ENCODE measurements around the gene THBS3.
"Not testable (repeated sequence)": the region's sequence is repeated elsewhere in the genome, so short reads cannot be mapped to it uniquely, and the experiment has no call there.

The THBS3 gene

DNA sequence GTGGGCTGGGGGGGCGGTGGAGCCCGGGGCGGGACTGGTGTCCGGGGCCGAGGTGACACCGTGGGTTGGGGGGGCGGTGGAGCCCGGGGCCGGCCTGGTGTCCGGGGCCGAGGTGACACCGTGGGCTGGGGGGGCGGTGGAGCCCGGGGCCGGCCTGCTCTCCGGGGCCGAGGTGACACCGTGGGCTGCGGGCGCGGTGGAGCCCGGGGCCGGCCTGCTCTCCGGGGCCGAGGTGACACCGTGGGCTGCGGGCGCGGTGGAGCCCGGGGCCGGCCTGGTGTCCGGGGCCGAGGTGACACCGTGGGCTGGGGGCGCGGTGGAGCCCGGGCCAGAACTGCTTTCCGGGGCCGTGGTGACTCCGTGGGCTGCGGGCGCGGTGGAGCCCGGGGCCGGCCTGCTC lies 17.8 kb downstream of the THBS3 start:
- DNase-seq (ENCODE audit: low read depth in 2 of 2) = not testable (repeated sequence)

DNA sequence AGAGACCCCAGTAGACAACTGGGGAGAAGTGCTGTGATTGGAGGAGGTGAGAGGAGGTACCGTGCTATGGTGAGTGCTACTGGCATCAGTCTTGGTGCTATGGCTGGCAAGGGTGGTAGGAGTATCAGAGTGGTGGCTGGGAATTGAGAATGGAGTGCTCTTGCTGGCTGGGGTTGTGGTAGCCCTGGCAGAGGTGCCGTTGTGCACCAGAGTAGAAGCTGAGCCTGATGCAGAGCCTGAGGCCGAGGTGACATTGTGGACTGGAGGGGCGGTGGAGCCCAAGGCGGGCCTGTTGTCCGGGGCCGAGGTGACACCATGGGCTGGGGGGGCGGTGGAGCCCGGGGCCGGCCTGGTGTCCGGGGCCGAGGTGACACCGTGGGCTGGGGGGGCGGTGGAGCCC lies 19.4 kb downstream of the THBS3 start:
- no peak for DNase-seq (ENCODE audit: low read depth in 2 of 2)

DNA sequence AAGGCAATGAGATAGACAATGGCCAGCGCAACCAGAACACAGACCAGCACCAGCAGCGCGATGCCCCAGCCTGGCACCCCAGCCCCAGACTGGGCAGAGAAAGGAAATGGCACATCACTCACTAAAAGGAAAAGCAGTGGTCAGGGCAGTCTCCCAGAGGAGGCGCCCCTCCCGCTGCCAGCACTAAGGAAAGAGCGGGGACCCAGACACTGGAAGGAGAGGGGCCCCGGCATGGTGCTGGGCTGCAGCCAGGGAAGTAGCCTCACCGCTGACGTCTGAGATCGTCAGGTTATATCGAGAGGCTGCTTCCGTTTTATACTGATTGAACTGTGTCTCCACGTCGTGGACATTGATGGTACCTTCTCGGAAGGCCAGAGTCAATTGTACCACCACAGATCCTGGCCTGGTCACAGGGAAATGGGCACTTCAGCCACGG lies 20.2 kb downstream of the THBS3 start:
- DNase-seq (ENCODE audit: low read depth in 2 of 2) = no peak

DNA sequence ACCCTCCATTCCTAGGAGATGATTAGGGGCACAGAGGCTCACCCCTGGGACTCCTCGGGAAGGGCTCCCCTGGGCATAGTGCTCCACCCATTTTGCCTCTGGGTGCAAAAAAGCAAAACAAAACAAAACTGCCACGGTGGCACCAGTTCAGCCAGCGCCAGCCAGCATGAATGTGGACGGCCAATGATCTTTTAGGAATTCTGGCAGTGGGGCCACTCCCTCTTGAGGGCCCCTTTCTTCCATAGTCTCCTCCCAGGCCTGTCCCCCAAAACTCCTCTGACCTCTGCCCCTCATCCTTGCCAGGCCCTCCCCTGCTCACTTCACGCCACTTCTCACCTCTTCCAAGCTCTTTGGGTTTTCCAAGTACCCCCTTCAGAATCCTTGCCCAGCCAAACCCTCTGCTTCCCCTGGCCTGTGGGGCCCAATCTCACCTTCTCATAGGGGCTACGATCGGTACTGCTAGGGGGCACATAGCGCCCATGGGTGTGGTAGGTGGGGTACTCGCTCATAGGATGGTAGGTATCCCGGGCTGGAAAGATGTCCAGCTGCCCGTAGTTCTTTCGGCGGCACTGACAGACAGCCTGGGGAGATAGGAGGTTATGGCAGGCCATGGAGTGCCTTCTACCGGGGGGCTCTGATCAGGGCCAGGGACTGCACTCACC lies 20.8 kb downstream of the THBS3 start:
- no peak for DNase-seq (ENCODE audit: low read depth in 2 of 2)

DNA sequence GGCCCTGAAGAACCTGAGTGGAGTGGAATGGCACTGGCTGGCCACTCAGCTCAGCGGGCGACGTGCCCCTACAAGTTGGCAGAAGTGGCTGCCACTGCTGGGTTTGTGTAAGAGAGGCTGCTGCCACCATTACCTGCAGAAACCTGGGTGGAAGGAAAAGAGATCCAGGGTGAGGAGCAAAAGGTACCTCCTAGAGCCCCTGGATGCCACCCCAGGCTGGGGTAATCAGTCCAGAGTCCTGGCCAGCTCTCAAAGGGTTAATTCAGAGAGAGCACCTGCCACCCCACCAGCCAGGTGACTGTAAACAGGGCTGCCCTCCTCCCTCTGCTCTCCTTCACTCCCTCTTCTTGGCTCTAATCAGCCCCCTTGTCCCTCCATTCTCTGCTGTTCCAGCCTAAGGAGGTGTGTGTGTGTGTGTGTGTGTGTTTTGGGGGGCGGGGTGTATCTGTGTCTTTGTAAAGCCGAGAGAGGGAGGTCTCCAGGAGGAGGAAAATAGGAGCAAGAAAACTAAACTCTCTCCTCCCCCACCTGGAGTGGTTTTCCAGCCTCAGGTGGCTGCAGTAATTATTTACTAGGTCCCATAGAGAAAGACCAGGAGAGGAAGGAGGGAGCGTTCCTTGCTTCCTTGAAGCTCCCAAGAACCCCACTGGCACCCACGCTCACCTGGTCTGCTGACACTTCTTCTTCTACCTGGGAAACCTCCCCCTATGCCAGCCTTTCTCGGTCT lies 21.5 kb downstream of the THBS3 start:
- DNase-seq (ENCODE audit: low read depth in 2 of 2) = no peak

DNA sequence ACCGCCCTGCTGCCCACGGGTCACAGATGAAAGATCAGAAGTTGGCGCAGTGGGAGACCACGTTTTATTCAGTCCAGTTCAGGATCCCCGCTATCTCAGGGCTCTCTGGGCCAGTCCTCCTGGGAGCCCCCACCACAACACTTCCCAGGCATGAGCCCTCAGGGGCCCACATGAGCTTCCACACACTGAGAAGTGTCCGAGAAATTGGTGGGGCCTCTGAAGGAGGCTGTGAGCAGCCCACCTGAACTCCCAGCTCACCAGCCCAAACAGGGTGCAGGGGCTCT lies 22.0 kb downstream of the THBS3 start:
- DNase-seq (ENCODE audit: low read depth in 2 of 2) = no peak

DNA sequence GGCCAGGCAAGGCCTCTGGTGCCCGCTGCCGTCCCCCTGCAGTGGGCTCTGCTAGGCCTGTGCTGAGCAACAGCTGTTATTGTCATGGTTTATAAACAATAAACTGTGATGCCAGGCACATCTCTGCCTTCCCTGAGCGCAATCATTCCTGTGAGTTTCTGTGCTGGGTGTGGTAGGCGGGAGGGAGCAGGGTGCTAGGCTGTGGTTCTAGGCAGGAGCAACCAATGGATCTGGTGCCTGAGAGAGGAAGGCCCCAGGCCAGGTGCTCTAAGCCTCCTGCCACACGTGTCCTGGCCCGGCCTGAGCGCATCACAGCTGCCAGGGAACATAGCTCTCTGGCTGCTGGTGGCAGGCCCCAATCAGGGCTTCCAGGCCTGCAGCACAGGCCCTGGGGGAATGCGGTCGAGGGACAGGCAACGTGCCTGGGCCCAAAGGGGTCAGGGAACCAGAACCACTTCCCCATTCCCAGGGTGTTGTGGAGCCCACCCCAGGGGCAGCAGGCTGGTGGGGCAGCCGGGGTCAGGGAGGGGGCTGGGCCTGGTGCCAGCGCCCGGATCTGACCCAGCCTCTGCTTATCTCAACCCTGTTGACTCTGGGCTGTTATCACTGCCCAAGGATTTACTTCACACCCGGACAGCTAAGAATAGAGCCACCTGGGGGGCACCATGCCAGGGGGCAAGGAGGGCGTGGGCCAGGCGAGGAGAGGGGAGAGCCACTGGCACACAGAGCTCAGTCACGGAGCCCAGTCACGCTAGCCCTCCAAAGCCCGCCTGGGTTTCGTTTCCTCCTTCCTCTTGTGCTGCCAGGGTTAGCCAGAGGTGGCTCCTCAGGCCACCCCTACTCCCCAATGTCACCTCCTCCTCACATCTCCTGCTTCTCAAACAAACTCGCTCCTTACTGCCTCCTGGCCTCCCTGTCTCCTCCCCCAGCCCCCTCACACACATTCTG lies 22.6 kb downstream of the THBS3 start:
- no peak for DNase-seq (ENCODE audit: low read depth in 2 of 2)

DNA sequence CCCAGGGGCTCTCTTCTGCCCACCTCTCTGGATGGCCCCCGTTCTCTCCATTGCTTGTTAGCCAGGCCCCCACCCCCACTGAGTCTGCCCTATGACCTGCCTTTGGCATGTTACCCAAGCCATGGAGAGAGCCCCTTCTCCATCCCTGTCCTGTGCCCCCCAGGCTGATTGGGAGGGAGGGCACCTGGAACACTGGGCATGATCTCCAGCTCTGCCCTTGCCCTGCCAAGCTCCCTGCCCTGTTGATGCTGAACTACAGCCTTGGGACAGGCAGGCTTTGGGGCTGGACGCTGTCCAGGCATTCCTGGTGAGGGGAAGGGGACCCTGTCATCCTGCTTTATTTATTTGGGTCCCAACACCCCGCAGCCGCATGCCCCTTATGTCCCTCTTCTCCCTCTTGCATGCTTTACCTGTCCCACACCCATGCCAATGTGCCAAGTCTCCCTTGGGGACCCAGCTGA lies 23.3 kb downstream of the THBS3 start:
- no peak for DNase-seq (ENCODE audit: low read depth in 2 of 2)

DNA sequence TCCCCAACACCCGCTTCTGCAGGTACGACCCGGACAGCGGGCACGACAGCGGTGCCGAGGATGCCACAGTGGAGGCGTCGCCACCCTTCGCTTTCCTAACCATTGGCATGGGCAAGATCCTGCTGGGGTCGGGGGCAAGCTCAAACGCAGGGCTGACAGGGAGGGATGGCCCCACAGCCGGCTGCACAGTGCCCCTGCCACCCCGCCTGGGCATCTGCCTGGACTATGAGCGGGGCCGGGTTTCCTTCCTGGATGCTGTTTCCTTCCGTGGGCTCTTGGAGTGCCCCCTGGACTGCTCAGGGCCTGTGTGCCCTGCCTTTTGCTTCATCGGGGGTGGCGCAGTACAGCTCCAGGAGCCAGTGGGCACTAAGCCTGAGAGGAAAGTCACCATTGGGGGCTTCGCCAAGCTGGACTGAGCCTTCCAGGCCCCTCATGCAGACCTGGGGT lies 23.9 kb downstream of the THBS3 start:
- DNase-seq (ENCODE audit: low read depth in 2 of 2) = no peak

DNA sequence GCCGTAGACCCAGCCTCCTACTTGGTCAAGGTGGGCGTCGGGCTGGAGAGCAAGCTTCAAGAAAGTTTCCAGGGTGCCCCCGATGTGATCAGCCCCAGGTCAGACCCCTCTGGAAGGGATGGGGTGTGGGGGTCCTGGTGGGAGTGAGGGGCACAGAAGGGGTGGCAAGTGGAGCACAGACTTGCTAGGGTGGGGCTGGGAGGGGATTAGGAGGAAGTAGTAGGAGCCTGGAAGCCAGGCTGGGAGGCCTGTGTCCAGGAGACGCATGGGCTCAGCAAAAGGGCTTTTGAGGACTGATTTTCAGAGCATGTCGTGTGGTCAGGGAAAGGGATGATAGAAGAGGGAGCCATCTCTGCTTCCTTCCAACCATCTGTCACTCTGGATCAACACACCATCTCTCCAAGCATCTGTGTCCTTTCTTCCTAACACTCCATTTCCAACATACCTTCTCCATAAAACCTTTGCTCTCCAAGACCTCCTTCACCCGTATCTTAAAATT lies 25.6 kb downstream of the THBS3 start:
- DNase-seq (ENCODE audit: low read depth in 2 of 2) = no peak

DNA sequence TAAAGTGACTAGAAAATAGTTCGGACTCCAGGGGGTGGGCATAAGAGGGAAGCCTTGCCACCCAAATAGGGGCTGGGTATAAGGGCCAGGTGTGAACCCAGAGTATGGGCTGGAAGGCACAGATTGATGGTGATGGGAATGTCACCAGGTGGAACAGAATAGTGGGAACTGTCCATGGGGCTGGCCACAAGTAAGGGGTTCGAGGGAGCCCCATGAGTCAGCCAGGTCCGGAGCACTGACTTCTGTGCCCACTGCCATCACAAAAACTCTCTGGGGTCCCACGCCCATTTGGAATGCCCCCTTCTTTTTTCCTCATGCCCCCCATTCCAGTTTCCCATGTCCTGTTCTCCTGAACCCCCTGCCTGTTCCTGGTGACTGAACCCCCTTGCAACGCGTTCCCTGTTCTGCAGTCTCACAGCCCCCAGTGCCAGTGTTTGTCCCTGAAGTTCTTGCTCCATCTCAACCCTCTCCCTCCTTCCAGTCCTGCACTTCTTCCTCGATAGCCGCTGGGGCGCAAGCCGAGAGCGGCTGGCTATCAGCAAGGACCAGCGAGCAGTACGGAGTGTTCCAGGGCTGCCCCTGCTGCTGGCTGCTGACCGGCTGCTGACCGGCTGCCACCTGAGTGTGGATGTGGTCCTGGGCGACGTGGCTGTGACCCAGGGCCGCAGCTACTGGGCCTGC lies 26.2 kb downstream of the THBS3 start:
- no peak for DNase-seq (ENCODE audit: low read depth in 2 of 2)

DNA sequence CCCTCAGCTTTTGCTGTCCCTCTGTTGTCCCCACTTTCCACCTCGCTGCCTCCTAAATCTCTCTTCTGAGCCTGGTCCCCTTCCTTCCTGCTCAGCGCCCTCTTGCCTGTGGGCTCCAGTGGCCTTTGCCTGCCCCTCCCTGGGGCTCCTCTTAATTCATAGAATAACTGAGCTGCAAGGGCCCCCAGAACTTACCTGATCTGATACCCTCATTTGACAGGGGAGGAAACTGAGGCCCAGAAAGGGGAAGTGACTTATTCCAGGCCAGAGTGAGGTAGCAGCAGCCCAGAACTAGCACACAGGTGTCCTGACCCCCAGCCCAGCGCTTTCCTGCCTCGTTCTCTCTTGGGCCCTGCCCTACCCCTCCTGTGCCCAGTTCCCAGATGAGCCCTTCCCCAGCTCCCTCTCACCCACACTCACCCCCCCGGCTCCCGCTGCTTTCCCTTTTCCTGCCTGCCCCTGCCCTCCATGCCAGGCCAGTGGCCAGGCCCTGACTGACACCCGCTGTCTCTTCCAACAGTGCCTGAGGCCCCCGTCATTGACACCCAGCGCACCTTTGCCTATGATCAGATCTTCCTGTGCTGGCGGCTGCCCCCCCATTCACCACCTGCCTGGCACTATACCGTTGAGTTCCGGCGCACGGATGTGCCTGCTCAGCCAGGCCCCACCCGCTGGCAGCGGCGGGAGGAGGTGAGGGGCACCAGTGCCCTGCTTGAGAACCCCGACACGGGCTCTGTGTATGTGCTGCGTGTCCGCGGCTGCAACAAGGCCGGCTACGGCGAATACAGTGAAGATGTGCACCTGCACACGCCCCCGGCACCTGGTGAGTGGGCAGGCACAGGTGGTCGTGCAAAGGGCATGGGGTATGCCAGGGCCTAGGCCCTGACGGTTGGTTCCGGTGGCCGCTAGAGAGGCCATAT lies 28.3 kb downstream of the THBS3 start:
- DNase-seq (ENCODE audit: low read depth in 2 of 2) = no peak

DNA sequence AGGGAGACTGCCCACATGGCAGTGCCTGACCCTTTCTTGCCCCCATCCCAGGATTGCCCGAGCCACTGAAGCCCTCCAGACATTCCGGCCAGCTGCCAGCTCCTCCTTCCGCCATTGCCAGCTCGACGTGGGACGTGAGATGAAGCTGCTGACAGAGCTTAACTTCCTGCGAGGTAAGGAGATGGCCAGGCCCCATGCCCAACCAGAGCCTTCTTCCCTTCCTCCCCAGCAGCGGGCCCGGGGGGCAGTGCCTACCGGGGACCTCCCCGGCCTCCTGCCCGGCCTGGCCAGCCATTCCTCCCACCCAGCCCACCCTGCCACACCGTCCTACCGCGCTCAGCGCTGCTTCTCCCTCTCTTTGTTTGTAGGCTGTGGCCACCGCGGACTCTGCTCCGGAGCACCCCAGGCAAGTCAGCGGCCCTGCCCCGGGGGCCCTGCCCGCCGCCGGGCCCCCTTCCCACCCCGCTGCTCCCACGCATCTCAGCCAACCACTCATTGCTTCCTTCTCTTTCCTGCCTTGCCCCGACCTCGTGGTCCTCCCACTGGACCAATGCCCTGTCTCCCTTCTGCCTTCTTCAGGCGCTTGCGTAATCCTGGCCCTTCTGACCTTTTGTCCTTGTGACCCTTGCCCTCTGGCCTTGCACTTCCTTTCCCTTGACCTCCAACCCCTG lies 29.1 kb downstream of the THBS3 start:
- no peak for DNase-seq (ENCODE audit: low read depth in 2 of 2)

DNA sequence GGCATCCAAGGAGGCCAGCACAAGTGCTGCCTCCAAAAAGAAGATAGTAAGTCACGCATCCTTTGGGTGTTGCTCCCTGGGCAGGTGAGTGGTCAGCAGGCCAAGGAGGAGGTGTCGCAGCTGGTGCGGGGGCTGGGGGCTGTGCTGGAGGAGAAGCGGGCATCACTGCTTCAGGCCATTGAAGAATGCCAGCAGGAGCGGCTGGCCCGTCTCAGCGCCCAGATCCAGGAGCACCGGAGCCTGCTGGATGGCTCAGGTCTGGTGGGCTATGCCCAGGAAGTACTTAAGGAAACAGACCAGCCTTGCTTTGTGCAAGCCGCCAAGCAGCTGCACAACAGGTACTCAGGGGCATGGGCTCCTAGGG lies 29.8 kb downstream of the THBS3 start:
- no peak for DNase-seq (ENCODE audit: low read depth in 2 of 2)

DNA sequence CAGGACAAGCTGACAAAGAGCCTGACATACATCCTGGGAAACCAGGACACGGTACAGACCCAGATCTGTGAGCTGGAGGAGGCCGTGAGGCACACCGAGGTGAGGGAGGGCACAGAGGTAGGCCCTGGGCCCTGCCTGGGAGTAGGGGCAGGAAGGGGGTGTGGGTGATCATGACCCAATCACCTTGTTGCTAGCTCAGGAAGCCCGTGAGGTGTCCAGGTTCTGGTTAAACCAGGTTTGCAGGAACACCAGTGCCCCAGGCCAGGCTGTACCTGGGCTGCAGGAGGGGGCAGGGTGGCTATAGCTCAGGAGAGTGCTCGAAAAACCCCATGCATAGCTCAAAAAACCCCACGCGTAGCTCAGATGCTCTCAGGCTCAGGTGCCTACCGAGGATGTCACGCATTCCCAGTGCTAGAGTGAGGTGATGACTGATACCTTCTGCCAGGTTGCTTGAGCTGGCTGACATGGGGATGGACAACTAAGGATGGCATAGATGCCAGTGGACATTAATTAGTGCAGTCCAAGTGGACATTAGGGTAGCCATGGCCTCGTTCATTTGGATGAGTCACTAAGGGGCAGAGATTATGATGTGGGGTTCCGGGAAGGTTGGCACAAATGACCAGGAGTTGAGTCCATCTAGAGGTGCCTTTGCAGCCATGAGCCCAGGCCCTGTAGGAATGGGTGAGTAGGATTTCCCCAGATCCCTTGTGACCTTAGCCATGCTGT lies 30.3 kb downstream of the THBS3 start:
- no peak for DNase-seq (ENCODE audit: low read depth in 2 of 2)

DNA sequence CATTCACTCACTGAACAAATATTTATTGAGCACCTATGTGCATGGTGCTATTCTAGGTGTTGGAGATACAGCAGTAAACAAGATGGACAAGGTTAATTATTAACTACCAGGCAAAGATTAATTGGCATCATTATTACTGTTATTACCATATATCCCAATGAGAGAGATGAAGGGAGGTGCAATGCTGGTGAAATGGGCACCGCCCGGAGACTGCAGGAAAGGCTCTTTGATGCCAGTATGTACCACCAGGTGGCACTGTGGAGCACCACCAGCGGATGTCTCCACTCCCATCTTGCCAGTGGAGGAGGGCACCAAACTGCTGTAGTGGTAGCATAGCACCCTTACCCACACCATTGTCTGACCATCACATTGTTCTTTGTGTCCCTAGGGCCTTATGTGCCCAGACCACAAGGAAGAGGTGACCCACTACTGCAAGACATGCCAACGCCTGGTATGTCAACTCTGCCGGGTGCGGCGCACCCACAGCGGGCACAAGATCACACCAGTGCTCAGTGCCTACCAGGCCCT lies 31.1 kb downstream of the THBS3 start:
- peak in 1 of 2 donors; percentile 83 for DNase-seq (ENCODE audit: low read depth in 2 of 2)

DNA sequence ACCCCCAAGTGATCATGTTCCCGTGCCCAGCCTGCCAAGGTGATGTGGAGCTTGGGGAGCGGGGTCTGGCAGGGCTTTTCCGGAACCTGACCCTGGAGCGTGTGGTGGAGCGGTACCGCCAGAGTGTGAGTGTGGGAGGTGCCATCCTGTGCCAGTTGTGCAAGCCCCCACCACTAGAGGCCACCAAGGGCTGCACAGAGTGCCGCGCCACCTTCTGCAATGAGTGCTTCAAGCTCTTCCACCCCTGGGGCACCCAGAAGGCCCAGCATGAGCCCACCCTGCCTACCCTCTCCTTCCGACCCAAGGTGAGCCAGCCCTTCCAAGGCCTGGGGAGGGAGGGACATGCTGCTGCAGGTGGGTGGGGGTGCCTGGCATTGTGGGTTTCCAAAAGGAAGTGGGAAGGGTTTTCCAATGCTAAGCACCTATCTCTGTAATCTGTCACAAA lies 31.7 kb downstream of the THBS3 start:
- DNase-seq (ENCODE audit: low read depth in 2 of 2) = peak in 1 of 2 donors; percentile 7

DNA sequence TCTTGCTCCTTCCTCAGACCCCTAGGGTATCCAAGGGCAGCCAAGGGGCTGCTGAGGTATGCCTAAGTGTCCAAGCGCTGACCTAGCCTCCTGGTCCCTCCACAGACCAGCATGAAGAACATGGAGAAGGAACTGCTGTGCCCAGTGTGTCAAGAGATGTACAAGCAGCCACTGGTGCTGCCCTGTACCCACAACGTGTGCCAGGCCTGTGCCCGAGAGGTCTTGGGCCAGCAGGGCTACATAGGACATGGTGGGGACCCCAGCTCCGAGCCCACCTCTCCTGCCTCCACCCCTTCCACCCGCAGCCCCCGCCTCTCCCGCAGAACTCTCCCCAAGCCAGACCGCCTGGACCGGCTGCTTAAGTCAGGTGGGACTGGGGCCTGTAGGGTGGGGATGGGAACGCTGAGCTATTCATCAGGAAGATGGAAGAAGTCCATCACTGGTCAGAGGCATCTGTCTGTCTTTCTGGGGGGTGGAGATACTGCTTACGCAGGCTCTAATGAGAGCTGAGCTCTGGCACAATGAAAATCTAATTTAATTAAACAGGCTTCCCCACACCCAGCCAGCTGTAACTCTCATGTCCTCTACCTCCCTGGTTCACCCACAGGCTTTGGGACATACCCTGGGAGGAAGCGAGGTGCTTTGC lies 32.3 kb downstream of the THBS3 start:
- no peak for DNase-seq (ENCODE audit: low read depth in 2 of 2)

All from stimulated activated CD4-positive, alpha-beta T cell treated with anti-CD3 and anti-CD28 coated beads, Interleukin-15, amount 100 ng/mL, for 48 hours (primary cell).